KOPT-K1 (cell line): ENCODE data around the gene GPR142.

ENCODE experiments used
- H3K27ac ChIP-seq: fragments of 200-600 bp; sonication (generic); 2 replicates; pipeline ENCODE4 v1.5.1; 2016; ENCODE audit warnings: antibody characterized with exemption, mild to moderate bottlenecking, low read depth, low read length; ENCODE audit not compliant: poor library complexity, severe bottlenecking
- H3K36me3 ChIP-seq: fragments of 200-600 bp; sonication (generic); 2 replicates; pipeline ENCODE4 v1.5.1; 2017; ENCODE audit warnings: antibody characterized with exemption, mild to moderate bottlenecking, low read length, moderate library complexity; ENCODE audit not compliant: insufficient read depth
- H3K9me3 ChIP-seq: fragments of 200-600 bp; sonication (generic); 2 replicates; pipeline ENCODE4 v1.5.1; 2017; ENCODE audit warnings: antibody characterized with exemption, low read length, mild to moderate bottlenecking; ENCODE audit not compliant: insufficient read depth, poor library complexity, severe bottlenecking

The GPR142 gene

DNA sequence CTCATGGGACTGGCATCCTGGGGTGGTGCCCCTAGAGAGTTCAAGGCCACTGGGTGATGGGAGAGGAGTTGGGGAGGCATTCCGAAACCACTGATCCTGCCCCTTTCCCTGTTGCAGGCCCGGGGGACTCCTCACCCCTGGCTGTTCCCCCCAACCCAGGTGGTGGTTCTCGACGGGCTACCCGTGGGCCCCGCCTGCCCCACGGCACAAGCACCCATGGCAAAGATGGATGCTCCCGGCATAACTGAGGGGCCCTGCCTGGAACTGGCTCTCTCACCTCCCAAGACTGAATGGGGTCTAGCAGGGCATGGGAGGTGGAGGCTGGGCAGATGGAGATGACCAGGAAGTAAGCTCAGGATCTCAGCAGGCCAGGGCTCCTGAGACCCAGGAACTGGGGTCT, 12.2 kb upstream of the GPR142 start:
- Histone ChIP-seq H3K27ac (no peak overlapping the region), H3K9me3 (no peaks in the 10 kb centered on the region), H3K36me3 (no peaks in the 10 kb centered on the region)

DNA sequence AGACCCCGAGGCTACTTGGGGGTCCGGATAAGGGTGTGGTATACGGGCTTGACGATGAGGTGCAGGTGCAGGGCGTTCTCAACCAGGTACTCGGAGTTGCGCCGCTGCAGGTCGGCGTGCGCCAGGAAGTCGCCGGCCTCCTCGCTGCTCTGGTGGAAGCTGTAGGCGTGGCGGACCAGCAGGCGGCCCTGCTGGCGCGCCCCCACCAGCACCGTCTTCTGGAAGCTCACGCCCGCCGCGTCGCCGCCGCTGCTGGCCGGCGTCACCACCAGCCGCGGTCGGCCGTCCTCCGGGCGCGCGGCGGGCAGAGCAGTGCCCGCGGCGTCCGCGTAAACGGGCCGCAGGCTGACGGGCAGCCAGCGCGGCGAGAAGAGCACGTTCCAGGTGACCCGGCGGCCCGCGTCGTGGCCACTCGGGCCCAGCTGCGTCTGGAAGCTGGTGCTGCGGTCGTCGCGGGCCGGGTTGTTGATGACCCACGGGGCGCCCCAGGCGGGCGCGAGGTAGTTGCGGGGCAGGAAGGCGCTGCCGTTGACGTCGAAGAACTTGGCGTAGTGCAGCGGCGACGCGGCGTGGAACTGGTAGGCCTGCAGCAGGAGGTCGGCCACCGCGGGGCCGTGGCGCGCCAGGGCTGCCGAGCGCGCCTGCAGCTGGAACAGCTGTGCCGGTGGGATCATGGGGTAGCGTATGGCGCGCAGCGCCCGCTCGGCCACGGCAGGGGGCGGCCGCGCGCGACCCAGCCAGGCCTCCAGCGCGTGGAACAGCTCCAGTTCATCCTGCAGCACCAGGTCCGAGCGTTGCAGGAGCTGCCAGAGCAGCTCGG, 10.4 kb upstream of the GPR142 start:
- Histone ChIP-seq H3K9me3 (no peaks in the 10 kb centered on the region), H3K36me3 (no peaks in the 10 kb centered on the region), H3K27ac (no peak overlapping the region)

DNA sequence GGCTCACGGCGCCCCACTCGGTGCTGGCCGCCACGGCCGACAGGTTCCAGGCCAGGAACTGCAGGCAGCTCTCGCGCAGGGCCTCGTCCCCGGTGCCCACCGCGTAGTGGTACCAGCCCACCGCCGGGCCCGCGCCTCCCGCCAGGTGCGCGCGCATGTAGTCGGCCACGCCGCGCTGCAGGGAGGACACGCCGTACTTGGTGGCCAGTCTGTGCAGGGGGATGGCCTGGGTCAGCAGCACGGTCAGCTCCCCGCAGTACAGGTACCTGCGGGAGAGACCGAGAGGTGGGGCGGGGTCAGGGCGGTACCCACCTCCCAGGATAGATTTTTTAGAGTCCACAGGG, 9.9 kb upstream of the GPR142 start:
- H3K9me3 ChIP-seq: no peaks in the 10 kb centered on the region

DNA sequence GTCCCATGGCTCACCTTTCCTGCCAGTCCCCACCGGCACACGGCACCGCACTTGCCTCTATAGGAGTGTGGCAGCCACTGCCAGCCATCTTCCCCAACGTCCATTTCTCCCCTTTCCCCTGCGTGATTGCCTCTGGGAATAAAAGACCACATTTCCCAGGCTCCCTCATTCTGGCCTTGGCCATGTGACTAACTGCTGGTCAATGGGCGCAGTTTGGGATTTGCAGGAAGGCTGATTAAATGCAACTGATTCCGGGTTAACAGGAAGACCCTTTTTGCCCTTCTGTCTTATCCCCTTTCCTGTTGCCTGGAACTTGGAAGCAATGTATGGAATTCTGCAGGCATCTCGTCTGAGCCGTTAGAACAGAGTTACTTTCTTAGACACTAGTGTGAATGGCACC, 8.6 kb upstream of the GPR142 start:
- H3K9me3 ChIP-seq: no peaks in the 10 kb centered on the region
- H3K36me3 ChIP-seq: no peaks in the 10 kb centered on the region

More for the DNA sequence above, 9.9 kb upstream of the GPR142 start:
- no peak overlapping the region for H3K27ac ChIP-seq
- H3K36me3 ChIP-seq: no peaks in the 10 kb centered on the region

DNA sequence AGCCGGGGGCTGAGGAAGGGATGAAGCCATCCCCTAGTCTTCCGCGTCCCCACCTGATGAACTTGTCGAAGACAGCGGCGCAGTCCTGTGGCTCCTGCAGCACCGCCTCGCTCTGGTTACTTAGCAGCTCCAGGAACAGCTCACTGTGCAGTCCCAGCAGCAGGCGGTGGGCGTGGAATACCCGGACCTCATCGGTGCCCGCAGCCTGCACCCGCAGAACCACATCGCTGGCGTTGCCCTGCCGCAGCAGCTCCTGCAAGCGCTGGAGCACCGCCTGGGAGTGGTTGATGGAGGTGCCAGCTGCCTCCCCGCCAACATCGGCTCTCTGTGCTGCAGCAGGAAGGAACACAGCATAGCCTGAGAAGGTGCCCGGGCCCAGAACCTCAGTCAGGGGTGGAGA, 7.4 kb upstream of the GPR142 start:
- Histone ChIP-seq H3K36me3 (no peaks in the 10 kb centered on the region), H3K9me3 (no peaks in the 10 kb centered on the region), H3K27ac (no peak overlapping the region)

More for the DNA sequence above, 8.6 kb upstream of the GPR142 start:
- H3K27ac ChIP-seq: no peak overlapping the region

DNA sequence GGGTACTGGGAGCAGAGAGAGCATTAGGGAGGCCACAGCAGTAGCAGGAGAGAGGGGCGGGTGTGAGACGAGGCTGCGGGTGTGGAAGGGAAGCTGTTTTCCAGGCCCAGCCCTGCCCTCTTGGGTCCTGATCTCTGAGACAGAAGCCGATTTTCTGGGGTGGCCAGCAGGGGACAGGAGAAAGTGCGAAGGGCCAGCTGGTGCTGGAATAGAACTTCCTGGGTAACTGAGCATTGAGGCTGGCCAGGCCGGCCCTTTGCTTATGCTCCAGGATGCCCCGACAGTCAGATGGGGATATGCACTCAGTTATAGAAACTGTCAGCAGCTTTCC, 6.4 kb upstream of the GPR142 start:
- Histone ChIP-seq H3K36me3 (no peaks in the 10 kb centered on the region), H3K27ac (no peak overlapping the region), H3K9me3 (no peaks in the 10 kb centered on the region)

DNA sequence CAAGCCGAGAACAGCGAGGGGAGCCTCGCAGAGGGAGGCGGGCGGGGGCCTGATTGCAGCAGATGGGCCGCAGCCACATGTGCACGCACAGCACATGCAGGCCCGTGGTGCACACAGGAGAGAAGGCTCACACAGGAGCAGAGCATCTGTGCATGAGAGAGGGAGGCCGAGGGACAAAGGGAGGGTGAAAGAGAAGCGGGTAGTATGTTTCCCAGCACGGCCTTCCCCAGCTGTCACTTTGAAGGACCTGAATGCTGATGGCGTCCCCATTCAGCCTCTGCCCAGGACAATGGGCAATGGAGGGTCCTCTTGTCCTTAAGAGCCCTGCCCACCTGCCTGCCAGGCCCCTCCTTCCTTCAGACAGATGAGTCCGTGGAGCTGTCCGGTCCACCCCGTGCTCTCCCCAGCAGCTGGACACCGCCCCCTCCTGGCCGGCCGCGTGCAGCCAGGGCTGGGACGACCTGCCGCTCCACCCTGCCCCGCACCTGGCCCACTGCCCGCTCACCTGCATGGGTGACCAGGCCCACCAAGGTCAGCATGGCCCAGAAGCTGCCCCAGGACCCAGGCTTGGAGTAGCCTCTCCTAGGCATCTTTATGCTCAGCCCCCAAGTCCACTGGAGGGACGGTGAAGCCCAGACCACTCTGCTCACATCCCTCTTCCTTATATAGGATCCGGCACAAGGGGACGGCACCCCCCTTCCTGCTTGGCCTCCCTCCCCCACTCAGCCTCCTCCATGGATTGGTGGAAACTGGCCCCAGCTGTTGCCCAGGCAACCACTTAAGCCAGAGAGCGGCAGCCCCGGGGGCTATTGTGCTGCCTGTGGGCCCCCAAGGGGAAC, 5.9 kb upstream of the GPR142 start, which contains the start of gene BTBD17:
TSS of gene BTBD17 (minus strand) at position 639 of the 839 bp plus-strand sequence. CDS start at position 590, 49 bp downstream.
- no peaks in the 10 kb centered on the region for H3K9me3 ChIP-seq
- no peak within 1 kb of the TSS for H3K27ac ChIP-seq
- H3K36me3 ChIP-seq: no peaks in the 10 kb centered on the region

DNA sequence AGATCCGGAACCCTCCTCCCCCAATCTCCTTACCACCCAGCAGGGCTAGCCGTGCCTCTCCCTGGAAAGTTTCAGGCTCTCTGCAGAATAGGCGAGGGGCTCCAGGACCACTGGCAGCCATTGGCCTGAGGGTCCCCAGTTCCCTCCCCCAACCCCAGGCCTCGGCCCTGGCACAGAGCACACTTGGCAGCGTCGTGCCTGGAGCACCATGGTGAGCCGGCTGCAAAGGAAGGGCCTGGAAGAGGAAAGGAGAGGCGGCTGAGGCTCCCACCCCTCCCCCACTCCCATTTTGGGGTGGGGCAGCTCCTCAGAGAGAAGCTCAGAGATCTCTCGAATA, 5.3 kb upstream of the GPR142 start:
- Histone ChIP-seq H3K9me3 (no peaks in the 10 kb centered on the region), H3K36me3 (no peaks in the 10 kb centered on the region), H3K27ac (no peak overlapping the region)

DNA sequence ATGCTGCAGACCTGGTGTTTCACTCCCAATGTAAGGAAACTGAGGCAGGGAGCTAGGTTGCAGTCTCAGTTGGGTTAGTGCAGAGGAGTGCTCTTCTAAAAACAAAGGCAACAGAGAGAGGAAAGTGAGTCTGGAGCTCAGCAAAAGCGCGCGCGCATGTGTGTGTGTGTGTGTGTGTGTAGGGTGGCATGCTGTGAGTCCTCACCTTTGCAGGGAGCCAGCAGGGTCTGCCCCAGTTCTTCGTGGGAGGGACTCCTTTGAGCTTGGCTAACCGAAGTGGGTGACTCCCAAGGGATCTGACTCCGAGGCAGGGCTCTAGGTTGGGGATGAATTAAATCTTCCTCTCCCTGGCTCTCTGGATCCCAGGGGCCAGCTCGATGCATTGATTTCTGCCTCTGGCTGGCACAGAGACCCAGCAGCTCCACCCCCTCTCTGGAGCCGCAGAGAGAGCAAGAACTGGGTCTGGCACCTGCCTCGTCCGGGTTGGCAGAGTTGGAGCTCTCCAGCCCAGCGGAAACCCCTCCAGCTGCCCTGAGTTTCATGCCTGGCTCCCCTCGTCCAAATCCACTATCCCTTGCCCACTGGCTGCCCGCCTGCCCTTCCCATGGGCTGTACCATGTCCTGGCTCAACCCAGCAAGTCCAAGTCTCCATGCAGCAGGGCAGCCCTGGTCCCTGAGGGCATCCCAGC, 4.4 kb upstream of the GPR142 start:
- H3K9me3 ChIP-seq: no peaks in the 10 kb centered on the region
- no peak overlapping the region for H3K27ac ChIP-seq
- no peaks in the 10 kb centered on the region for H3K36me3 ChIP-seq

DNA sequence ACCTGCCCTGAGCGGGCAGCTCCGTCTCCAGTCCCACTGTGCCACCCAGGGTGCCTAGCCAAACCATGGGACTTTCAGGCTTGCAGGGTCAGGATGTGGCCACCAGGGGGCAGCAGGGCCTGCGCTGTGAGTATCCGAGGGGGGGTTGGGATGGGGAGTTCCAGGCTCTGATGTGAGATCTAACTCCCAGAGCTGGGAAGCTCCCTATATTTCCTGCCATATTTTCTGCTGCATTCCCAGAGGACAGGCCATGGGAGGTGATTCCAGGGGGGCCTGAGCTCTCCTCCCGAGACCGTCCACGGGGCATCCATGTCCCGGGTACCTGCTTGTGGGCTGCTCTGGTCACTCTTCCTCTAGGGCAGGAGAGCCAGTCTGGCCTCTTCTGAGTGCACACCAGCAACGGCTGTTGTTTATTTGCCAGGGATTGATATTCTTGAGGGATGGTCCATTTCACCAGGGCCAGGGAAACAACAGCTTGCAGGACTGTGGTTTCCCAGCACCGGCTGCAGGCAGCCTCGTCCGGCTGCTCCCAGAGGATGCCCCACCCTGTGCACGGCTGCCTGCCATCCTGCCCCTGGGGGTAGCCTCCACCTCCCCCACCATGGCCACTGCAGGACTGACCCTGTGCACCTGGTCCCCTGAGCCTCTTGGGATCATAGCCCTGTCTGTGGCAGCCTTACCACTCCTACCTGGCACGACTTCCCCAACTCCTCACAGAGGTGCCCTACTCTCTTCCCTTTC, 1.2 kb downstream of the GPR142 start:
- Histone ChIP-seq H3K9me3 (no peaks in the 10 kb centered on the region), H3K27ac (no peak overlapping the region), H3K36me3 (no peaks in the 10 kb centered on the region)

DNA sequence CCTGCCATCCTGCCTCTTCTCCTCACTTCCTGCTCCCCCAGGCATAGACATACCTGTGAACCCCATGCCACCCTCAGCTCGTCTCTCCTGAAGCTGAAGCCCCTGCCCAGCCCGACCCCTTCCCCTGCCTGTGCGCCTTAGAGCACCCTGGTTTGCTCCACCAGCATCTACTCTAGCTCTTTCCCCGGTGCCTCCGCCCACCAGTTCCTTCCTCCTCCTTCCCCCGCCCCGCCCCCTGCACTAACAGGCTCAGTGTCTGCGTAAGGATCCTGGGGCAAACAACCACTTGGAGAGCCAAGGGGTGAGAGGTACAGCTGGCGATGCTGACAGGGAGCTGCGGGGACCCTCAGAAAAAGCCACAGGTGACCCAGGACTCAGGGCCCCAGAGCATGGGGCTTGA, 1.9 kb downstream of the GPR142 start:
- no peaks in the 10 kb centered on the region for H3K9me3 ChIP-seq
- H3K27ac ChIP-seq: no peak overlapping the region
- no peaks in the 10 kb centered on the region for H3K36me3 ChIP-seq

DNA sequence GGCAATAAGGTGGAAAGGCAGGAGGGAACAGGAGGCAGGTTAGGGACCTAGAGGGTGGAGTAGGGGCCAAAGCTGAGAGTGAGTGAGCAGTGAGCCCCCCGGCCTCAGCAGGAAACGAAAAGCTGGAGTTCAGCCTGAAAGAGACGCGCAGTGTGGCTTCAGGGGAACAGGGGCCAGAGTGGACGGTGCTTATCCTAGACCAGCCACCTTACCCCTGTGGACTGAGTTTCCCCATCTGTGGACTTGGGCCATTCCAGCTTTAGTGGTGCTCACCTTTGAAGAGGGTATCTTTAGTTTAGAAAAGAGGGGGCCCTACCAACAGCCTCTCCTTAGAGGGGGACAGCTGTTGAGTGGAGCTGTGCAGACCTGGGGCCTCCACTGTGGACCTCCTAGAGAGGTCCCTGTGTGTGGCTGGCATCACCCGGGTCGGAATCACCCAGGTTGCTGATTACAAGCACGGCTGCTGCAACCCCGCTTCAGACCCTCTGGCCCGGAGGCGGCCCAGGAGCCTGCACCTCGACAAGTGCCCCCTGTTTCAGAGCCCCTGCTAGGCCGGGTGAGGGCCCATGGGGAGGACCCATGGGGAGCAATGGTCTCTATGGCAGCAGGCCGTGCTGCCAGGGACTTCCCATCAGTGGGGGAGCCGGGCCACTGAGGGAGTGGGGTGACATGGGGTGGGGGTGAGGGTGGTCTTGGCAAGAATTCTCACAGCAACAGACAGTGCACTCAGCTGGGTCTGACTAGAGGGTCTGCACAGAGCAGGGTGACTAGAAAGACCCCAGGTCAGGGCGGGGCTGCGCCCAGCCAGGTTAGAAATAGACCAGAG, 2.6 kb downstream of the GPR142 start:
- Histone ChIP-seq H3K27ac (no peak overlapping the region), H3K36me3 (no peaks in the 10 kb centered on the region), H3K9me3 (no peaks in the 10 kb centered on the region)

DNA sequence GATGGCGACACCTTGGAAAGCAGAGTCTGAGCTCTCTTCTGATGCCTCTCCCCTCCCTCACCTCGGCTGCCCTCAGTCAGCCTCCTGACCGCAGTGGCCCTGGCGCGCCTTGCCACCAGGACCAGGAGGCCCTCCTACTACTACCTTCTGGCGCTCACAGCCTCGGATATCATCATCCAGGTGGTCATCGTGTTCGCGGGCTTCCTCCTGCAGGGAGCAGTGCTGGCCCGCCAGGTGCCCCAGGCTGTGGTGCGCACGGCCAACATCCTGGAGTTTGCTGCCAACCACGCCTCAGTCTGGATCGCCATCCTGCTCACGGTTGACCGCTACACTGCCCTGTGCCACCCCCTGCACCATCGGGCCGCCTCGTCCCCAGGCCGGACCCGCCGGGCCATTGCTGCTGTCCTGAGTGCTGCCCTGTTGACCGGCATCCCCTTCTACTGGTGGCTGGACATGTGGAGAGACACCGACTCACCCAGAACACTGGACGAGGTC, 4.4 kb downstream of the GPR142 start:
- Histone ChIP-seq H3K36me3 (no peaks in the 10 kb centered on the region), H3K9me3 (no peaks in the 10 kb centered on the region), H3K27ac (no peak overlapping the region)

DNA sequence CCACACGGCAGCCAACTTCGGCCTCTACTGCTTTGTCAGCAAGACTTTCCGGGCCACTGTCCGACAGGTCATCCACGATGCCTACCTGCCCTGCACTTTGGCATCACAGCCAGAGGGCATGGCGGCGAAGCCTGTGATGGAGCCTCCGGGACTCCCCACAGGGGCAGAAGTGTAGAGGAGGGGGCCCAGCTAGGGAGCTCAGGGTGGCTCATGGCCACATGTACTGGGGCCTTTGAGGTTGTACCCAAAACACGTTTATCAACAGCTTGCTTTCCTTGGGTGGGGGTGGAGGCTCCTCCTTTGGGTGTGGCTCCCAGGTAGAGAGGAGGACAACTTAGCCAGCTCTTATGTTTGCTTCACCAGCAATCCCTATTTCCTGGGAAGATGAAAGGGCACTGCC, 5.1 kb downstream of the GPR142 start:
- Histone ChIP-seq H3K9me3 (no peaks in the 10 kb centered on the region), H3K36me3 (no peaks in the 10 kb centered on the region), H3K27ac (no peak overlapping the region)
